ES-I3 (cell line): Measurements from ENCODE around the gene STXBP2.
A peak's percentile ranks its signal among the peaks of the same experiment; 100 is the strongest.

Experiments used
- H3K36me3 ChIP-seq: 2 replicates; pipeline ENCODE4 v1.6.1; 2013; ENCODE audit warnings: mild to moderate bottlenecking, low read length, control low read depth, moderate library complexity; ENCODE audit not compliant: insufficient read depth
- H3K4me1 ChIP-seq: 2 replicates; pipeline ENCODE4 v1.6.1; 2013; ENCODE audit warnings: mild to moderate bottlenecking, control low read depth, low read length; ENCODE audit not compliant: insufficient read depth
- H3K9ac ChIP-seq: 2 replicates; pipeline ENCODE4 v1.6.1; 2013; ENCODE audit warnings: low read depth, mild to moderate bottlenecking, low read length, moderate library complexity
- H3K9me3 ChIP-seq: 2 replicates; pipeline ENCODE4 v1.6.1; 2013; ENCODE audit warnings: mild to moderate bottlenecking, low read length, moderate library complexity; ENCODE audit not compliant: control insufficient read depth, insufficient read depth

Gene STXBP2

GRCh38 chr19:7645656-7646425, 8.9 kb downstream of the STXBP2 start:
- Histone ChIP-seq H3K36me3 (no peaks in the 10 kb centered on the region), H3K4me1 (no peaks in the 10 kb centered on the region), H3K9ac (no peak overlapping the region)

GRCh38 chr19:7646426-7646700, 9.5 kb downstream of the STXBP2 start:
- Histone ChIP-seq H3K9ac (no peak overlapping the region), H3K36me3 (no peaks in the 10 kb centered on the region), H3K9me3 (no peaks in the 10 kb centered on the region), H3K4me1 (no peaks in the 10 kb centered on the region)

More at GRCh38 chr19:7645656-7646425, 8.9 kb downstream of the STXBP2 start:
- H3K9me3 ChIP-seq: no peaks in the 10 kb centered on the region

GRCh38 chr19:7647156-7647555, 10.2 kb downstream of the STXBP2 start:
- H3K9ac ChIP-seq: no peak overlapping the region
- H3K4me1 ChIP-seq: no peaks in the 10 kb centered on the region
- no peaks in the 10 kb centered on the region for H3K36me3 ChIP-seq
- no peaks in the 10 kb centered on the region for H3K9me3 ChIP-seq

GRCh38 chr19:7648265-7649014, 11.5 kb downstream of the STXBP2 start:
- Histone ChIP-seq H3K9ac (no peak overlapping the region), H3K4me1 (no peaks in the 10 kb centered on the region), H3K36me3 (no peaks in the 10 kb centered on the region), H3K9me3 (no peaks in the 10 kb centered on the region)

- no peaks in the 10 kb centered on the region for H3K9me3 ChIP-seq
- H3K4me1 ChIP-seq: no peaks in the 10 kb centered on the region
- H3K9ac ChIP-seq: no peak overlapping the region
- no peaks in the 10 kb centered on the region for H3K36me3 ChIP-seq
Measured at GRCh38 chr19:7650148-7650547, 13.2 kb downstream of the STXBP2 start.

- no peaks in the 10 kb centered on the region for H3K36me3 ChIP-seq
- no peaks in the 10 kb centered on the region for H3K4me1 ChIP-seq
- H3K9me3 ChIP-seq: no peaks in the 10 kb centered on the region
Measured at GRCh38 chr19:7652061-7652641, 15.2 kb downstream of the STXBP2 start.

GRCh38 chr19:7654401-7654800, 17.5 kb downstream of the STXBP2 start:
- Histone ChIP-seq H3K36me3 (no peaks in the 10 kb centered on the region), H3K9me3 (no peaks in the 10 kb centered on the region), H3K4me1 (no peaks in the 10 kb centered on the region), H3K9ac (no peak overlapping the region)

More at GRCh38 chr19:7652061-7652641, 15.2 kb downstream of the STXBP2 start:
- peak overlapping the region; percentile 34; the same call in 1 of the 2 replicates for H3K9ac ChIP-seq

- H3K9me3 ChIP-seq: no peaks in the 10 kb centered on the region
- H3K36me3 ChIP-seq: no peaks in the 10 kb centered on the region
- H3K9ac ChIP-seq: no peak overlapping the region
- H3K4me1 ChIP-seq: no peaks in the 10 kb centered on the region
Measured at GRCh38 chr19:7655581-7655980, 18.7 kb downstream of the STXBP2 start.

GRCh38 chr19:7657131-7657751, 20.3 kb downstream of the STXBP2 start:
- no peaks in the 10 kb centered on the region for H3K9me3 ChIP-seq
- no peak overlapping the region for H3K9ac ChIP-seq
- no peaks in the 10 kb centered on the region for H3K36me3 ChIP-seq
- no peaks in the 10 kb centered on the region for H3K4me1 ChIP-seq

GRCh38 chr19:7658219-7658686, 21.3 kb downstream of the STXBP2 start:
- no peaks in the 10 kb centered on the region for H3K9me3 ChIP-seq
- no peaks in the 10 kb centered on the region for H3K36me3 ChIP-seq
- no peak overlapping the region for H3K9ac ChIP-seq
- H3K4me1 ChIP-seq: no peaks in the 10 kb centered on the region

- Histone ChIP-seq H3K4me1 (no peaks in the 10 kb centered on the region), H3K9me3 (no peaks in the 10 kb centered on the region), H3K9ac (no peak overlapping the region), H3K36me3 (no peaks in the 10 kb centered on the region)
Measured at GRCh38 chr19:7661744-7662538, 25.0 kb downstream of the STXBP2 start.

GRCh38 chr19:7662657-7663056, 25.7 kb downstream of the STXBP2 start:
- Histone ChIP-seq H3K36me3 (no peaks in the 10 kb centered on the region), H3K9me3 (no peaks in the 10 kb centered on the region), H3K4me1 (no peaks in the 10 kb centered on the region), H3K9ac (no peak overlapping the region)

GRCh38 chr19:7663706-7664105, 26.8 kb downstream of the STXBP2 start:
- Histone ChIP-seq H3K4me1 (no peaks in the 10 kb centered on the region), H3K9me3 (no peaks in the 10 kb centered on the region), H3K36me3 (no peaks in the 10 kb centered on the region), H3K9ac (no peak overlapping the region)

GRCh38 chr19:7665076-7665475, 28.2 kb downstream of the STXBP2 start:
- no peak overlapping the region for H3K9ac ChIP-seq
- H3K4me1 ChIP-seq: no peaks in the 10 kb centered on the region
- H3K36me3 ChIP-seq: no peaks in the 10 kb centered on the region
- H3K9me3 ChIP-seq: no peaks in the 10 kb centered on the region
